Keratinocyte (primary cell): ENCODE results near the gene OSGEP. TPM values are rescaled to one million over a fixed set of nuclear protein-coding genes. Genes with fewer than 3 reads are reported as not detected.

Source experiments
- DNase-seq: peaks from one replicate; pipeline ENCODE4 v3.0.0-alpha.2; 2011; ENCODE audit warnings: low read depth, missing footprints, low spot score
- FAIRE-seq: peaks from 2 replicates; lab custom pipeline; 2011; peaks lifted over from hg19 to GRCh38; lab: Jason Lieb, UNC
- H2AFZ ChIP-seq: 2 replicates; pipeline ENCODE4 v1.6.0; 2012; ENCODE audit warnings: low read length, control low read depth, inconsistent platforms; ENCODE audit not compliant: control insufficient read depth
- H3K27ac ChIP-seq: 2 replicates; pipeline ENCODE4 v1.5.1; 2011; ENCODE audit warnings: low read length; ENCODE audit not compliant: control insufficient read depth, insufficient read depth
- H3K27me3 ChIP-seq: 3 replicates; pipeline ENCODE4 v1.6.0; 2011; ENCODE audit warnings: low read length; ENCODE audit not compliant: control insufficient read depth, insufficient read depth; ENCODE audit errors: extremely low read depth
- H3K36me3 ChIP-seq, 2 experiments: 2 replicates in 1 of 2; 3 replicates in 1 of 2; pipeline ENCODE4 v1.5.1; 2011; ENCODE audit warnings: low read length in 2 of 2, mild to moderate bottlenecking in 1 of 2; ENCODE audit not compliant: control insufficient read depth in 2 of 2, insufficient read depth in 2 of 2; ENCODE audit errors: extremely low read depth in 1 of 2
- H3K4me1 ChIP-seq: 3 replicates; pipeline ENCODE4 v1.5.1; 2011; ENCODE audit warnings: low read length; ENCODE audit not compliant: control insufficient read depth, insufficient read depth; ENCODE audit errors: extremely low read depth
- H3K4me2 ChIP-seq: 3 replicates; pipeline ENCODE4 v1.6.0; 2011; ENCODE audit warnings: low read depth, low read length; ENCODE audit not compliant: control insufficient read depth, insufficient read depth; ENCODE audit errors: extremely low read depth
- H3K4me3 ChIP-seq, 3 experiments: fragments of 200-600 bp in 1 of 3; sonication (generic) in 1 of 3; 2 replicates in 2 of 3; 3 replicates in 1 of 3; pipeline ENCODE4 v1.5.1; 2011 to 2016; ENCODE audit warnings: low read length in 3 of 3, mild to moderate bottlenecking in 3 of 3, control low read depth in 2 of 3, inconsistent platforms in 1 of 3, low read depth in 1 of 3, mixed read lengths in 1 of 3, mixed run types in 1 of 3, moderate library complexity in 1 of 3; ENCODE audit not compliant: control insufficient read depth in 2 of 3, insufficient read depth in 2 of 3; ENCODE audit errors: extremely low read depth in 1 of 3
- H3K79me2 ChIP-seq: 2 replicates; pipeline ENCODE4 v1.6.0; 2012; ENCODE audit warnings: low read length; ENCODE audit not compliant: control insufficient read depth, insufficient read depth
- H3K9ac ChIP-seq: 3 replicates; pipeline ENCODE4 v1.6.0; 2011; ENCODE audit warnings: low read length; ENCODE audit not compliant: control insufficient read depth, insufficient read depth; ENCODE audit errors: extremely low read depth
- H3K9me1 ChIP-seq: 3 replicates; pipeline ENCODE4 v1.6.0; 2011; ENCODE audit warnings: low read length; ENCODE audit not compliant: control insufficient read depth, insufficient read depth; ENCODE audit errors: extremely low read depth
- H3K9me3 ChIP-seq: 2 replicates; pipeline ENCODE4 v1.5.1; 2012; ENCODE audit warnings: low read depth, low read length; ENCODE audit not compliant: control insufficient read depth
- H4K20me1 ChIP-seq: 3 replicates; pipeline ENCODE4 v1.6.0; 2011; ENCODE audit warnings: low read length; ENCODE audit not compliant: control insufficient read depth, insufficient read depth; ENCODE audit errors: extremely low read depth
- EZH2 ChIP-seq: IDR thresholded peaks from one replicate; pipeline ENCODE4 v1.6.1; 2012; ENCODE audit warnings: inconsistent platforms, mild to moderate bottlenecking, low read length, moderate library complexity
- dilution Hi-C: fragments of 300-500 bp; cut with MboI; formaldehyde crosslinking; loops from one replicate; pipeline ENCODE4 v1.7.0; 2020; ENCODE audit warnings: low sequenced_read_pairs; ENCODE audit not compliant: extremely low pct_ligation_motif_present
- polyA plus RNA-seq, 5 experiments: library from polyadenylated mRNA; depleted of rRNA in 3 of 5; stranded (reverse) in 3 of 5; stranded (forward) in 1 of 5; unstranded in 1 of 5; fragments of >200 nt; gene quantifications; 1 replicate in 1 of 5; 2 replicates in 3 of 5; 3 replicates in 1 of 5; pipeline versions ENCODE4 v1.2.1 to v1.2.3, GENCODE V29; 2011 to 2012; ENCODE audit warnings: missing spikeins in 2 of 5, low read depth in 1 of 5, low replicate concordance in 1 of 5
- TF ChIP-seq, protein P1 (sequence below), 3 experiments: IDR thresholded peaks in 1 of 3; conservative IDR thresholded peaks in 1 of 3; optimal IDR thresholded peaks in 1 of 3; 2 replicates in 2 of 3; 3 replicates in 1 of 3; pipeline versions ENCODE3 to v1.5.1; 2011; ENCODE audit warnings: low read length in 3 of 3, mild to moderate bottlenecking in 3 of 3, moderate library complexity in 2 of 3, control low read depth in 1 of 3, inconsistent platforms in 1 of 3; ENCODE audit not compliant: insufficient read depth in 2 of 3; ENCODE audit errors: extremely low read depth in 1 of 3

OSGEP gene
- polyA plus RNA-seq, 1 donor (not counting 4 experiments of a cell fraction or from before 2014, with no cell fraction given), result 34.5 TPM

DNA sequence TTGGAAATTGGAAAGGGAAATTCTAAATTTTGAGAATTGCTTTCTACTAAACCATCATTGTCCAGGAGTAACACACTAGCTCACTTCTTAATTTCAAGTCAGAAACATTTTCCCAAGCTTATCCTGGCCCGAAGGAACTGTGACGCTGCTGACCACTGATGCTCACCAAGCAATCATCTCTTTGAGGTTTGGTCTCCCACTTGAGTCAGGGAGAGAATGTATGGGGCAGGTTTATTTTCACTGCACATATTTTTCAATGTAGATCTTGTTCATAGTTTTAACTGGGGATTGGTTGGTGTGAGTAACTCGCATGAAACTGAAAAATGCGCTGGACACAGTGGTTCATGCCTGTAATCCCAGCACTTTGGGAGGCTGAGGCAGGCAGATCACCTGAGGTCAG lies 37.9 kb upstream of the OSGEP start:
- dilution Hi-C loops, result no loop called here
- Histone ChIP-seq H2AFZ (no peak overlapping the region), H3K4me2 (no peak overlapping the region), H3K9ac (no peak overlapping the region), H3K36me3 (no peaks in the 10 kb centered on the region), H3K79me2 (no peaks in the 10 kb centered on the region), H4K20me1 (no peaks in the 10 kb centered on the region), H3K4me1 (peaks cover 26% of the 10 kb centered on the region), H3K9me3 (no peaks in the 10 kb centered on the region), H3K9me1 (no peaks in the 10 kb centered on the region), H3K27me3 (no peaks in the 10 kb centered on the region), H3K4me3 (no peak overlapping the region), H3K27ac (no peak overlapping the region)
- TF ChIP-seq EZH2, result no peak
- TF ChIP-seq, protein P1, sequence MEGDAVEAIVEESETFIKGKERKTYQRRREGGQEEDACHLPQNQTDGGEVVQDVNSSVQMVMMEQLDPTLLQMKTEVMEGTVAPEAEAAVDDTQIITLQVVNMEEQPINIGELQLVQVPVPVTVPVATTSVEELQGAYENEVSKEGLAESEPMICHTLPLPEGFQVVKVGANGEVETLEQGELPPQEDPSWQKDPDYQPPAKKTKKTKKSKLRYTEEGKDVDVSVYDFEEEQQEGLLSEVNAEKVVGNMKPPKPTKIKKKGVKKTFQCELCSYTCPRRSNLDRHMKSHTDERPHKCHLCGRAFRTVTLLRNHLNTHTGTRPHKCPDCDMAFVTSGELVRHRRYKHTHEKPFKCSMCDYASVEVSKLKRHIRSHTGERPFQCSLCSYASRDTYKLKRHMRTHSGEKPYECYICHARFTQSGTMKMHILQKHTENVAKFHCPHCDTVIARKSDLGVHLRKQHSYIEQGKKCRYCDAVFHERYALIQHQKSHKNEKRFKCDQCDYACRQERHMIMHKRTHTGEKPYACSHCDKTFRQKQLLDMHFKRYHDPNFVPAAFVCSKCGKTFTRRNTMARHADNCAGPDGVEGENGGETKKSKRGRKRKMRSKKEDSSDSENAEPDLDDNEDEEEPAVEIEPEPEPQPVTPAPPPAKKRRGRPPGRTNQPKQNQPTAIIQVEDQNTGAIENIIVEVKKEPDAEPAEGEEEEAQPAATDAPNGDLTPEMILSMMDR (optimal IDR thresholded peaks at IDR 0.05 in 1 of 3, IDR thresholded peaks at IDR 0.05 in 1 of 3, conservative IDR thresholded peaks at IDR 0.05 in 1 of 3; ENCODE audit: extremely low read depth in 1 of 3, insufficient read depth in 2 of 3, low read length in 3 of 3), result no peak
- FAIRE-seq (no peak), DNase-seq (no peak)

DNA sequence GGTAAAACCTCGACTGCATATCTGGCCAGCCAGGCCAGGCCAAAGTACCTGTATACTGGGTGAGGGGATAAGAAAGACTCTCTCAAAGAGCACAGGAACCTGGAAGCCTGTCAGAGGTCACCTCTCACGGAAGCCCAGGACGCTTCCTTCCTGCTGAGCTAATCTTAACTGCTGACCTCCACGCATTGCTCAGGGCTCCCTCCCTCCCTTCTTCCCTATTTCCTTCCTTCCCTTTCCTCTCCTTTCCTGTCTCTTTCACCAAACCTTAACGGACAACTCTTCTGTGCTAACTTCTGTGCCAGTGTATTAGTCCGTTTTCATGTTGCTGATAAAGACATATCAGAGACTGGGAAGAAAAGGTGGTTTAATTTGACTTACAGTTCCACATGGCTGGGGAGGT lies 36.0 kb upstream of the OSGEP start:
- no peak for FAIRE-seq
- Histone ChIP-seq H3K4me1 (peaks cover 21% of the 10 kb centered on the region), H3K9me3 (no peaks in the 10 kb centered on the region), H3K9me1 (no peaks in the 10 kb centered on the region), H3K27me3 (no peaks in the 10 kb centered on the region), H3K27ac (no peak overlapping the region), H3K4me2 (no peak overlapping the region), H4K20me1 (no peaks in the 10 kb centered on the region), H2AFZ (no peak overlapping the region), H3K4me3 (no peak overlapping the region), H3K36me3 (no peaks in the 10 kb centered on the region), H3K9ac (no peak overlapping the region), H3K79me2 (no peaks in the 10 kb centered on the region)
- dilution Hi-C loops, result no loop called here
- DNase-seq, result no peak
- TF ChIP-seq, protein P1 (optimal IDR thresholded peaks at IDR 0.05 in 1 of 3, IDR thresholded peaks at IDR 0.05 in 1 of 3, conservative IDR thresholded peaks at IDR 0.05 in 1 of 3; ENCODE audit: extremely low read depth in 1 of 3, insufficient read depth in 2 of 3, low read length in 3 of 3), result no peak
- no peak for TF ChIP-seq EZH2
